Osteocyte (in vitro differentiated cells): ENCODE data around the gene GRIP2. TPM values are rescaled to one million over a fixed set of nuclear protein-coding genes. Genes with fewer than 3 reads are reported as not detected.

Experiments
- total RNA-seq: library from RNA; stranded (reverse); gene quantifications from 2 replicates; pipeline ENCODE4 v1.2.1, GENCODE V29; 2021

Gene GRIP2
- total RNA-seq, 1 donor from 2014 or later = 0.35 TPM

Other genes starting within 250 kb of the GRIP2 start
- gene SLC6A6, start 137.7 kb downstream of the GRIP2 start, total RNA-seq = 37.2 and 41.9 TPM in 2 replicates
- 18.4 and 20.4 TPM in 2 replicates for gene CCDC174, start 111.4 kb upstream of the GRIP2 start, total RNA-seq
- gene C3orf20, start 134.8 kb upstream of the GRIP2 start, total RNA-seq = not detected in 2 replicates